Measurements from ENCODE around the gene REEP1.
"Not testable (repeated sequence)": the region's sequence is repeated elsewhere in the genome, so short reads cannot be mapped to it uniquely, and the experiment has no call there.

REEP1 gene

DNA sequence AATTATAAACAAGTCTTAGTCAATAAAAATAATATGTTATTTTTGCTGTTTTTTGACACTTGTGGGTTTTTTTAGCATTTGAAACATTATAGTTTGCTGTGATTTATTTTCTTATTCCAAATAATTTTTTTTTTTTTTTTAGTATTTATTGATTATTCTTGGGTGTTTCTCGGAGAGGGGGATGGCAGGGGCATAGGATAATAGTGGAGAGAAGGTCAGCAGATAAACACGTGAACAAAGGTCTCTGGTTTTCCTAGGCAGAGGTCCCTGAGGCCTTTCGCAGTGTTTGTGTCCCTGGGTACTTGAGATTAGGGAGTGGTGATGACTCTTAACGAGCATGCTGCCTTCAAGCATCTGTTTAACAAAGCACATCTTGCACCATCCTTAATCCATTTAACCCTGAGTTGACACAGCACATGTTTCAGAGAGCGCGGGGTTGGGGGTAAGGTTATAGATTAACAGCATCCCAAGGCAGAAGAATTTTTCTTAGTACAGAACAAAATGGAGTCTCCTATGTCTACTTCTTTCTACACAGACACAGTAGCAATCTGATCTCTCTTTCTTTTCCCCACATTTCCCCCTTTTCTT, 8.5 kb upstream of the REEP1 start:
- DNase-seq (ENCODE audit: low read depth) = not testable (repeated sequence)

DNA sequence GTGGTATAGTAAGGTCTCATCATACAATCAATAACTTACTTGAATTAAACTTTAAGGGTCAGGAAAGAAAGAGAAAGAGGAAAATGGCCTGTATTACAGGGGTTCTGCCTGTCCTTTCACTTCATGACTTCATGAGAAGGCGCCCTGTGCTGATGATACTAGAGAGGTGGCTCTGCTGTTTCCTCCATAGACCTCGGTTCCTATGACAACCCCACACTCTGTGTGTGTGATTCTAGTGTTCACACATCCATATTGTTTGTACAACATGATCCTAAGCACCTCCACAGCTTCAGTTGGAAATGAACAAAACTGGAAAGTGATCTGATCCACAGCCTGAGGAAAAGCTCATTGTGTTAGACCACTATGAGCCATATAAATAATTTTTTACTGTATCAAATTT, 7.0 kb upstream of the REEP1 start:
- no peak for DNase-seq (ENCODE audit: low read depth)

DNA sequence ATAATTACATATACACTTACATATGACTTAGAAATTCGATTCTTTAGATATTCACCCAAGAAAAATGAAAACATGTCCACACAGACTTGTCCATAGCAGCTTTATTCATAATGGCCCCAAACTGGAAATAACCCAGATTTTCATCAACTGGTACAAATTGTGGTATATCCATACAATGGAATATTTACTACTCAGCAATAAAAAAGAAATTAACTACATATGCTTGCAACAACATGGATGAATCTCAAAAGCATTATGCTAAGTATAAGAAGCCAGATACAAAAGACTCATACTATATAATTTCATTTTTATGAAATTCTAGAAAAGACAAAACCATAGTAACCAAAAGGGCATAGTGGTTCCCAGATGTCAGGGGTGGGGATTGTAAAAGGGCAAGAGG, 5.1 kb upstream of the REEP1 start:
- DNase-seq (ENCODE audit: low read depth) = no peak

DNA sequence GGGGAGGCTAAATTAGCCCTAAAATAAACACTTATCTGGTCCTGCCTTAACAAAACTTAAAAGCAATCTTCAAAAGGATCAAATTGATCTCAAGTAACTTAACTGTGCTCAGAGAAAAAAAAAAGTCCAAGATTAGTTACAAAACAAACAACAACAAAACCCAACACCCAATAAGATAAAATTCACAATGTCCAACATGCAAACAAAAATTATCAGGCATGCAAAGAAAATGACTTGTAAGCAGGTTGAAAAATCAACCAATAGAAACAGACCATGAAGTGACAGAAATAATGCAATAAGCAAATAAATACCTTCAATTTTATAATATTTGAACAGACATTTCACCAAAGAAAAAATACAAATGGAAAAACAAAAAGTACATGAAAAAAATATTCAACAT, 4.0 kb upstream of the REEP1 start:
- no peak for DNase-seq (ENCODE audit: low read depth)

DNA sequence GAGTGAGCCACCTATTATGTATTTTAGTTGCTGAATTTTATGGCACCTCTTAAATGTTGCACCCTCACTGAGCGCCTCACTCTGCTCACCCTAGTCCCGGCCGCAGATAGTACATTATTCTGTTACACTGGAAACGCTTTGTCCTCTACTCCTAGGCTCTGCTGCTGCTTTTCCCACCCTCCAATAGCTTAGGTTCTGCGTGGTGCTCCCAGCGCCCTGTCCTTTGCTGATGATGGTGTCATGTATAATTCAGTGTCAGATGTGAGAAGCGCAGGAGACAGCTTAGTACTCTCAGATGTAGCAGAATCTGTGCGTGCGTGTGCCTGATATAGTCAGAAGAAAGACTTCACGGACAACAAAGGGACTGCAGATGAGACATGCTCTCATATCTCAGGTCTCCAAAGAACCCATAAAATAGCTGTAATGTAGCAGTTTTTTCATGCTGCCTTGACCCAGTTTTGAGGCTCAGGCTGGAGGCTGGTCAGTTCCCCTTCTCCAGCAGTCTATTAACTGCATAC, 1.4 kb upstream of the REEP1 start:
- no peak for DNase-seq (ENCODE audit: low read depth)

DNA sequence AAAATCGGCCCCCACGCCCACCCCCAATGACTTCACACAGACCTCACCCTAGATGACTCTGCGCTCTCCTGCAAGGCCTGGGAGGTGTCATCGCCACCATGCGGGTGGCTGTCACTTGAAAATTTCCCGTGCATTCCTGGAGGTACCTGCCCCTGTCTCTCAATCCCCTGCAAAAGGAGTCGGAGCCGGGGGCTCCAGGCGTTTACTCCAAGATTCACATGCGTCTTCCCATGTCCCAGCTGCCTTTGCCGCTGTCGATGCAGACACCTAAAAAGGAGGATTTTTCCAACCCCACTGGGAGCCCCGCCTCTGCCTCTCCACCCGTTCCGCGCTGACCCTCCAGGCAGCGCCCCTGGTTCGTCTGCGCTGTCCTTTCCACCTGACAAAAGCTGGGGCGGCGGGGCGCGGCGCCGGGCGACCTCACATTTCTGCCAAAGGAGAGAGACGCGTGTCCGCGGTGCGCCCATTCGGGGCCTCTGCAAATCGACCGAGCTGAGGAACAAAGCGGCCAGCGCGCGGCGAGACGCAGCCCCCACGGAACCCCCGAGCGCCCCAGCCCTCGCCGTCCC, 667 bp downstream of the REEP1 start:
- DNase-seq (ENCODE audit: low read depth) = no peak

DNA sequence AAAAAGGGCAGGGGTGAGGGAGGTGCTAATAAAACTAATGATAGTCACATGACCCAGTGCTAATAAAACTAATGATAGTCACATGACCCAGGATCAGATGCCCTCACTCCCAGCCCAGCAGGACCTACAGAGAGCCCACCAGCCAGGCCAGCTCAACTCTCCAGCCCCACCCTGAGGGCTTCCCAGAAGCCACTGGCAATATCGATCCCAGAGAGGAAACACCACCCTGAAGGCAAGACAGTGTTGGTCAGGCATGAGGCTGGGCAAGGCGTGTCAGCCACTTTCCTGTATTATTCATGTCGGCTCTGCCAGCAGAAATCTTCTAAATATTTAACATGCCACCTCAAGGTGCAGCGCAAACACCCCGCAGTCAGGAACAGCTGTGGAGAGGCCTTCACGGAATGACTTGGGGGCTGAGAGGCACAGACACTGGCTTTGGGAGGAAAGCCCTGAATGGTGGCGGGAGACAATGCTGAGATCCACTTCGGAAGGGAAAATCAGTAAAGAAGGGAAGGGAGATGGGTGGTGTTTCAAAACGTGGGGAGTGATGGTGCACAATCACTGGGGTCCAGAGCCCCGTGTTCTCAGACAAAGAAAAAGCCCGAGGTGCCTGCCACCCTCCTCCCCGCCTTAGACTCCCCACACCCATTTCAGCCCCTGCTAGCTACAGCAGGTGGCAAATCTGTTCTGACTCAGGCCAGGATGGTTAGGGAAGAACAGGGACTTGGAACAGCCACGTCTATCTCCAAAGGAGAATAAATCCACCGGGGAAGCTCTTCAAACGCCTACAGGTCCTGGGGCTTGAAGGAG, 1.4 kb downstream of the REEP1 start:
- no peak for DNase-seq (ENCODE audit: low read depth)

DNA sequence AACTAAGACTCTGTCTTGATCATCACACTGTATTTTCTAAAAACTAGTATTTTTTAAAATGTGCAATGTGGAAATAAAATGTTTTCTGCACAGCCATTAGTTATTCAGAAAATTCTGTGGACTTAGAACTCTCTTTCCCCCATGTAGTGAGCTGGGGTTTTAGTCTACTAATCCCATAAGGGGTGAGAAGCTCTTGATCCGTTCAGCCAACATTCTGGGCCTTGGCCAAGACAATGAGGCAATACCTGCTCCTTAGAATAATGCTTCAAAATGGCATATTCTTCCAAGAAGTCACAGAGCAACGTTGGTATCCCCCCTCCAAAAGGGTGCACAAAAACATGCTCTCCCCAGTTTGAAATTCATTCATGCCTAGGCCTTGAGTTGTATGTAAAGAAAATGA, 4.0 kb downstream of the REEP1 start:
- no peak for DNase-seq (ENCODE audit: low read depth)

DNA sequence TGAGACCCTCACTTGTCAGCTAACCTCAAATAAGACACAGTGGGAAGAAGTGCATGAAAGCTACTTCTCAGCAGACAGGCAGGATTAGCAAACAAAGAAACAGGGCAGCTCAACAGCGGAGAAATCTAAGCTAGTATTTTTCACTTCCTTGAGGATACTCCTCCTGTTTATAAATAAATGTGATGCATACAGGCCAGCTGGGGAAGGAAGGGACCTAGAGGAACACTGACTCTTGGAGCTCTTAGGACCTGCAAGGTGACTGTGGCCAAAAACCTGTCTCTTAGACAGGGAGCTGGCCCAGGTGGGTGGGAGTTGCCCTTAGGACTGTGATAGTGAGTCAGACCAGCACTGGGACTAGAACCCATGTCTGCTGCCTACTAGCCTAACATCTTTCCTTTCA, 4.8 kb downstream of the REEP1 start:
- DNase-seq (ENCODE audit: low read depth) = no peak

DNA sequence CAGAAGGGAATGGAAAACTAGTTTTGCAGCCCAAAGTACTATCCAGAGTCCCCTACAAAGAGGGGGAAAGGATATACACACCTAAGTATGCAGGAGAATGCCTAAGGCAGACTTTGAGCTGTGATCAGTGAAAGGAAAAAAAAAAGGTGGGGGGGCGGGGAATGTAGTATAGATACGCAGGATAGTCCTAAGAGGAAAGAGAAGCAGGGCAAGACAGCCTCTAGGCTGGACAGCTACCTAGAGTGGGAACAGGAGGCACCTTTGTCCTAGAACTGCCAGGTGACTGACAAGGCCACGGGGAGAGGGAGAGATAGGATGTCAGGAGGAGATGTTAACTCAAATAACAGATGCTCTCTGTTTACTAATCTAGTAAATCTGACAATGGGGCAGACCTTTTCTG, 6.0 kb downstream of the REEP1 start:
- no peak for DNase-seq (ENCODE audit: low read depth)

DNA sequence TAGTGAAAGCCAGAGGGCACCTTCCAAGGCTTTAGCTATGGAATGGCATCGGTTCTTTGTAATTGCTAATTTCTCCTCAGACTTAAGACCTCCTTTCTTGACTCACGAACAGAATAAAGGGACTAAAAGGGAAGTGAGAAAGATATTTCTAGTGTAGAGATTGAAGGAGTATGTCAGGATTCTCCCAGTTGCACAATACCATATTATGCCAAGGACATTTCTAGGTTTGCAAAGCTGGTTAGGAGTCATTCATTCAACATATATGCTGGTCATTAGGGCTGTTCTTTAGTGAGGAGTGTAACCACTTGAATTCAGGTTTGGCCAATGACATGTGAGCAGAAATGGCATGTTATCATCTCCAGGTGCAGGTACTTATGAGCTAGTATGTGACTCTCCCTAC, 7.4 kb downstream of the REEP1 start:
- DNase-seq (ENCODE audit: low read depth) = no peak

DNA sequence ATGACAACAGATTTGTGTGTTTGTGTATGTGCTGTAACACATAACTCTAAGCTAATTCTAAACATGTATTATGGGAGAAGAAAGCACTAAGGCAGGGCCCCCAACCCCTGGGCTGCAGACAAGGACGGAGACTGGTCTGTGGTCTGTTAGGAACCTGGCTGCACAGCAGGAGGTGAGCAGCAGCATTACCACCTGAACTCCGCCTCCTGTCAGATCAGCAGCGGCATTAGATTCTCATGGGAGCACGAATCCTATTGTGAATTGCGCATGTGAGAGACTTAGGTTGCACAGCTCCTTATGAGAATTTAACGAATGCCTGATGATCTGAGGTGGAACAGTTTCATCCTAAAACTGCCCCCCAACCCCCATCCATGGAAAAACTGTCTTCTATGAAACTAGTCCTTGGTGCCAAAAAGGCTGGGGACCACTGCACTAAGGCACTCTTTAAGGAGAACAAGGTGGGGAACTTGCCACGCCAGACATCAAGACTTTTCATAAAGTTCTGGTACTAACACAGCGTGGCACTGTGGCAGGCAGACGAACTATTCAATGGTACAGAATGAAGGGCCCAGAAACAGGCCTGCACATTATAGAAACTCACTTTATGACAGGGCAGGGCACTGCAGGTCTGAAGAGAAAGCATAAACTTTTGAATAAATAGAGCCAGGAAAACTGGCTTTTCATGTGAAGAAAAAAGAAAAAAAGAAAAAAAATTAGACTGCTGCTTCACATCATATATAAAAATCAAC, 14.0 kb downstream of the REEP1 start:
- no peak for DNase-seq (ENCODE audit: low read depth)

DNA sequence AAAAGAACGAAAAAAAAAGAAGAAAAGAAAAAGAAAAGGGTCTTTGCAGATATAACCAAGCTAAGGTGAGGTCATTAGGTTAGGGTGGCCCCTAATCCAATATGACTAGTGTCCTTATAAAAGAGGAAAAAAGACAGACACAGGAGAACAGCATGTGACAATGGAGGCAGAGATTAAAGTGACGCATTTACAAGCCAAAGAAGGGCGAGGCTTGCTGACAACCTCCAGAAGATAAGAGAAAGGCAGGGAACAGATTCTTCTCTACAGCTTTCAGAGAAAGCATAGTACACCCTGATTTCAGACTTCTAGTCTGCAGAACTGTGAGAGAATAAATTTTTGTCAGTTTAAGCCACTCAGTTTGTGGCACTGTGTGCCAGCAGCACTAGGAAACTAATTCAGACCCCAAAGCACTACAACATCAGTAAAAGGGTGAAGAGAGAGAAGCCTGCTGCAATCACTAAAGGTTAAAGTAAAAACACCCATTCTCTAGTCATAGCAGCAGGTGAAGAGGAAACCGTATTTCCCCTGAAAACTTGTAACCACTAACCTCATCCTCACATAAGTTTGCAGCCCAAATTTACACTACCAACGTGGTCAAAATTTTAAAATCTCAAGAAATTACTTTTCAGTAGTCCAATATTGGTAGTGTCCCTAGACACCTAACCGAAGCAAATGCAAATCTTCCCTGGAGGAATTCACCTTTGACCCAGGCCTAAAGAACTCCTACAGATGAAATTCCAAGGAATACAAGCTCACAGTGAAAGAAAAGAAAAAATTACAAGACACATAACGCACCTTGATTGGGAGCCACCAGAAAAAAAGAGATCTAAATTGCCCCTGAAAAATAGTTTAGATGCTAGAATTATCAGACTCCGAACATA, 17.5 kb downstream of the REEP1 start:
- DNase-seq (ENCODE audit: low read depth) = no peak

DNA sequence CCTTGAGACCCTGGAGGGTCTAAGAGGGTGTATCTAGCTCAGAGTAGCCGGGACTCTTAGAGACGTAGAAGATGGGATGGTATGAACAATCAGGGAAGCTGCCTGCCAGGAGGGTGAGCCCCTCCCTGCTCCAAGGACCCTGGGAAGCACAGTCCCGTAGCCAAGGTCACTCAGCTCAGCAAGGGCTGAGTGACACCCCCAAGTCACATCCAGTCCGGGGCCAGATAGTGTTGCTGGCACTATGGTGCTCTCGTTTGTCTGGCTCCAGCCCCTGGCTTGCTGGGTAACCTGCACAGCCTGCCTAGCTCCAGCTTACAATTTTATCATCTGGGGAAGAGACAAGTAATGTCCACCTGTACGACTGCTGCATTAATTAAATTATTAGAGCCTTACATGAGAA, 22.3 kb downstream of the REEP1 start:
- DNase-seq (ENCODE audit: low read depth) = no peak

DNA sequence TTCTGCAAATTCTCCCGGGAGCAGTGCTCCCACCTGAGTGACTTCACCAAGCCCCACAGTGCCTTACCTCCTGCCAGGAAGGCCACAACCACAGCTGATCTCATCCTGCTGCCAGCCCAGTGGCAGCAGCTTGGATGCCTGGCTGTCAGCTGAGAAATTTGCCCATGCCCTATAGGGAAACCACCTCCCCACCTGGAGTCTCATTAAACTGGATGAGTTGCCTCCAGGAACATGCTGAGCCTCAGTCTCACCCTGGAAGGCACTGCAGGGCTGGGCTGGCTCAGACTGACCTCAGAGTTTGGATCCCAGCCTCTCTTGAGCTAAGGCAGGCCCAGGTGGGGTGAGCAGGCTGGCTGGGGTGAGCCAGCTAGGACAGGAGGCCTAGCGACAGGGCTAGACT, 23.3 kb downstream of the REEP1 start:
- no peak for DNase-seq (ENCODE audit: low read depth)

DNA sequence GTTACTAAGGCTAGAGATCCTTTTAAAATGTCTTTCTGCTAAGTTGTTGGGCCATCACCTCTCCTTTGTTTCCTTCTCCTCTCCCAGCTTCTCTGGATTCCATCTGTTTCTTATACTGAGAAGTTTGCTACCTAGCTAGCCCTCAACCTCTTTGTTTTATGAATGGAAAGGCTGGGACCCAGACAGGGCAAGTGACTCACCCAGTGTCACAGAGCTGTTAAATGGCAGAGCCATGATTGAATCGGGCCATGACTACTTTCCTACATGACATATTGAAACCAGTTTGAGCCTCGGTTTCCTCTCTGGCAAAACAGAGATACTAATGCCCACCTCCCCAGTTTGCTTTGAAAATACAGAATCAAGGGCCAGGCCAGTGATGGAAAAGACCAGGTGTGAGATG, 24.1 kb downstream of the REEP1 start:
- DNase-seq (ENCODE audit: low read depth) = no peak

DNA sequence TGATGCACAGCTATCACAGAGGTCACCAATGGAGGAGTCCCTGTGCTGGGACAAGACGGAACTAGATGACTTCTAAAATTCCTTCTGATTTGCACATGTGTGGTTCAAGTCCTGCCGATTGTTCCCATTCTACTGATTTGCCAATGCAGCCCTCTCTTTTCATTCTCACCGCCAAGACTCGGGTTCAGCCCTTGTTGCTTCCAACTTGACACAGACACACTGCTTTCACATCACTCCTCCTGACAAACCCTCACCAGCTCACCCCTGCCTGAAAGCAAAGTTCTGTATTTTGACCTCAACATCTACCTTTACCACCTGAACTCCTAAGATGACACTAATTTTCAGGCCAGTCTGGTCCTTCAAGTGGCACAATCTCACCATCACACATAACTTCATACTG, 25.5 kb downstream of the REEP1 start:
- no peak for DNase-seq (ENCODE audit: low read depth)

DNA sequence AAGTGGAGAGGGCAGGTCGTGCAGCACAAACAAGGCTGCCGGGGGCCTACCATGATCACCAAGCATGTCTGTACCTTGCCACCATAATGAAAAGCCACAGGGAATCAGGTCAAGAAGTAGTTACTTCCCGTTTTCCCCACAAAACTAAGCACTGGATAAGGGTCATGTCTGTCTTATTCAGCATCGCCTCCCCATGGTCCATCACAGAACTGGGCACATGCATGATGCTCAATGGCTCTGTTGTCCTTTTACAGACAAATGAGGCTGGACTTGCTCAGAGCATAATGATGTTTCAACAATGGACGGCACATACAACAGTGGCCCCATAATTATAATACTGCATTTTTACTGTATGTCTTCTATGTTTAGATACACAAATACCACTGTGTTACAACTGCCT, 27.5 kb downstream of the REEP1 start:
- no peak for DNase-seq (ENCODE audit: low read depth)

DNA sequence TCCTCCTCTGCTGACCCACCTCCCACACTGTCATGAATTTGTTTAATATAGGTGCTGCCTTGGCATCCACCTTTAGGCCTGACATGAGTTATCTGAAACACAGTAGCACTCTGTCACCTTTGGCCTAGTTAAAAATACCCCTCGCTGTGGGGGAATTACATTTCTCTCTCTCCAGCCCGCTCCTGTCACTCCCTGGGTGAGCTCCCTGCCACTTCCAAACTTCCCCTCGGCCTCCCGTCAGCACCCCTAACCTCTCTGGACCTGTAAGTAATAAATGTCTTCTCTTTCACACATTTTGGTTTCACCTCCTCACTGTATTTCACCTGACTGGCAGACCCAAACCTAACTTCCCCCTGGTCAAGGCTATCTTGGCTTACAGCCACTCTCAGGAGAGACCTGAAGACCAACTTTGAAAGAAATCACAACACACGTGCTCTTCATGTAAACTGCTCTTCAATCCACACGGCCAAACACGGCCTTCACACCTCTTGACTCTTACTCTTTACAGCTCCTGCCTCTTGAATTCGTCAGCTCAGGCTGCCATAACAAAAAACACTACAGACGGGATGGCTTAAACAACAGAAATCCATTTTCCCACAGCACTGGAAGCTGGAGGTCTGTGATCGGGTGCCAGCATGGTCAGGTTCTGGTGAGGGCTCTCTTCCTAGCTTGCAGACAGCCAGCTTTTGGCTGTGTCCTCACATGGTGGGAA, 28.3 kb downstream of the REEP1 start:
- no peak for DNase-seq (ENCODE audit: low read depth)

DNA sequence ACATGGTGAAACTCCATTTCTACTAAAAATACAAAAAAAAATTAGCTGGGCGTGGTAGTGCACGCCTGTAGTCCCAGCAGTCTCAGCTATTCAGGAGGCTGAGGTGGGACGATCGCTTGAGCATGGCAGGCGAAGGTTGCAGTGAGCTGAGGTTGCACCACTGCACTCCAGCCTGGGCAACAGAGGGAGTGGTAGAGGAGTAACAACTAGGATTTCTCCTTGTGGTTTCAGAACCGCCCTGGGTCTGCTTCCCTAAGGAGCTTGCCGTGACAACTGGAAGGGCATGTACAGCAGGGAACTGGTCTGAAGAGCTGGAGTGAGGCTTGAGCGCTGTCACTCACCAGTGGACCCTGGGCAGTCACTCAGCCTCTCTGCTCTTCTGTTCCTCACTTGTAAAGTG, 29.1 kb downstream of the REEP1 start:
- no peak for DNase-seq (ENCODE audit: low read depth)

DNA sequence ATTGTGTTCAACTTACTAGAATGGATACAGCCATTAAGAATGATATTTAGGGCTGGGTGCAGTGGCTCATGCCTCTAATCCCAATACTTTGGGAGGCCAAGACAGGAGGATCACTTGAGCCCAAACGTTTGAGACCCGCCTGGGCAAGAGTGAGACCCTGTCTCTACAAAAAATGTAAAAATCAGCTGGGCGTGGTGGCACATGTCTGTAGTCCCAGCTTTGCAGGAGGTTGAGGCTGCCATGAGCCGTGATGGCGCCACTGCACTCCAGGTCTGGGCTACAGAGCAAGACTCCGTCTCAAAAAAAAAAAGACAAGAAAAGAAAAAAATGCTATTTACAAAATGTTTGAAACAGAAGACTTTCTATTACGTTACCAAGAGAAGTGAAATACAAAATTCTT, 30.0 kb downstream of the REEP1 start:
- no peak for DNase-seq (ENCODE audit: low read depth)

Measured in stimulated activated CD8-positive, alpha-beta memory T cell treated with anti-CD3 and anti-CD28 coated beads, Interleukin-15, amount 100 ng/mL, for 1 hour (primary cell).